GM19372 (cell line): ENCODE data around the gene RGMB.
"Not testable (repeated sequence)": the region's sequence is repeated elsewhere in the genome, so short reads cannot be mapped to it uniquely, and the experiment has no call there.

Experiments
- ATAC-seq: cut with Tn5 transposase; IDR thresholded peaks from one replicate; pipeline ENCODE4 v1.9.1; 2021; ENCODE audit warnings: mild to moderate bottlenecking, low read depth, moderate library complexity; ENCODE audit not compliant: unreplicated experiment

RGMB gene

GRCh38 chr5:98773464-98774191 lies at the start of gene RGMB:
Gene RGMB (plus strand): TSS chr5:98773663. CDS start chr5:98774071, 408 bp downstream.
- peak; percentile 79 for ATAC-seq

- no peak for ATAC-seq
Observed at GRCh38 chr5:98726258-98726657, 47.2 kb upstream of the RGMB start.

GRCh38 chr5:98727686-98728085 lies 45.8 kb upstream of the RGMB start:
- no peak for ATAC-seq

GRCh38 chr5:98734646-98735045 lies 38.8 kb upstream of the RGMB start:
- ATAC-seq = no peak

GRCh38 chr5:98735806-98736507 lies 37.5 kb upstream of the RGMB start:
- ATAC-seq = no peak

GRCh38 chr5:98736753-98737152 lies 36.7 kb upstream of the RGMB start:
- no peak for ATAC-seq

GRCh38 chr5:98737441-98737840 lies 36.0 kb upstream of the RGMB start:
- not testable (repeated sequence) for ATAC-seq

- ATAC-seq = not testable (repeated sequence)
Observed at GRCh38 chr5:98738481-98739149, 34.8 kb upstream of the RGMB start.

GRCh38 chr5:98741926-98742325 lies 31.5 kb upstream of the RGMB start:
- no peak for ATAC-seq

- ATAC-seq = no peak
Observed at GRCh38 chr5:98742396-98743073, 30.9 kb upstream of the RGMB start.

- ATAC-seq = not testable (repeated sequence)
Observed at GRCh38 chr5:98748259-98748658, 25.2 kb upstream of the RGMB start.

GRCh38 chr5:98749046-98749445 lies 24.4 kb upstream of the RGMB start:
- ATAC-seq = no peak

GRCh38 chr5:98750693-98751092 lies 22.8 kb upstream of the RGMB start:
- no peak for ATAC-seq

GRCh38 chr5:98752331-98752730 lies 21.1 kb upstream of the RGMB start:
- not testable (repeated sequence) for ATAC-seq

- ATAC-seq = not testable (repeated sequence)
Observed at GRCh38 chr5:98752801-98753200, 20.7 kb upstream of the RGMB start.

GRCh38 chr5:98753507-98753906 lies 20.0 kb upstream of the RGMB start:
- ATAC-seq = no peak

GRCh38 chr5:98755406-98755805 lies 18.1 kb upstream of the RGMB start:
- ATAC-seq = no peak

GRCh38 chr5:98757978-98758377 lies 15.5 kb upstream of the RGMB start:
- no peak for ATAC-seq

- ATAC-seq = no peak
Observed at GRCh38 chr5:98763001-98763630, 10.3 kb upstream of the RGMB start.

GRCh38 chr5:98765815-98766214 lies 7.6 kb upstream of the RGMB start:
- ATAC-seq = no peak
